Breast epithelium (tissue), 4 donors: Measurements from ENCODE around the gene ALOX5. TPM values are rescaled to one million over a fixed set of nuclear protein-coding genes. Genes with fewer than 3 reads are reported as not detected.
A peak's percentile ranks its signal among the peaks of the same experiment; 100 is the strongest.

Experiments used
- DNase-seq, 2 donors: peaks; one replicate each; pipeline ENCODE4 v3.0.0-alpha.2; 2019; ENCODE audit warnings: low spot score in 2 of 2
- H3K27ac ChIP-seq, 2 donors: fragments of 200-600 bp; sonication (generic) in 1 of 2; one replicate each; pipeline ENCODE4 v1.5.1; 2016 to 2019; ENCODE audit warnings: mild to moderate bottlenecking in 1 of 2
- H3K27me3 ChIP-seq, 2 donors: fragments of 200-600 bp; sonication (generic) in 1 of 2; one replicate each; pipeline versions ENCODE4 v1.5.1 to v1.6.0; 2017 to 2019; ENCODE audit warnings: control low read depth in 1 of 2, mild to moderate bottlenecking in 1 of 2
- H3K36me3 ChIP-seq: fragments of 200-600 bp; one replicate; pipeline ENCODE4 v1.5.1; 2019
- H3K4me1 ChIP-seq, 2 donors: fragments of 200-600 bp; sonication (generic); one replicate each; pipeline ENCODE4 v1.5.1; 2016 to 2019; ENCODE audit warnings: control low read depth in 1 of 2
- H3K4me3 ChIP-seq, 3 donors: fragments of 200-600 bp; sonication (generic); 1 replicate in 2 of 3; 2 replicates in 1 of 3; pipeline ENCODE4 v1.5.1; 2016 to 2019; ENCODE audit warnings: mild to moderate bottlenecking in 3 of 3, moderate library complexity in 2 of 3
- H3K9me3 ChIP-seq, 2 donors: fragments of 200-600 bp; sonication (generic) in 1 of 2; one replicate each; pipeline ENCODE4 v1.5.1; 2016 to 2019; ENCODE audit warnings: control low read depth in 1 of 2
- CTCF ChIP-seq, 3 donors: fragments of 450-650 bp; IDR thresholded peaks; one replicate each; pipeline ENCODE4 v1.5.1; 2016 to 2017; ENCODE audit warnings: antibody characterized with exemption in 3 of 3, mild to moderate bottlenecking in 3 of 3, moderate library complexity in 3 of 3
- POLR2A ChIP-seq: fragments of 450-650 bp; IDR thresholded peaks from one replicate; pipeline ENCODE4 v1.6.1; 2016; ENCODE audit warnings: antibody characterized with exemption, mild to moderate bottlenecking, moderate library complexity
- POLR2AphosphoS5 ChIP-seq, 3 donors: sonication (generic); formaldehyde crosslinking; IDR thresholded peaks; one replicate each; pipeline ENCODE4 v1.6.1; 2017; ENCODE audit warnings: antibody characterized with exemption in 3 of 3
- intact Hi-C: fragments of 100-400 bp; cut with DNase I; formaldehyde crosslinking; loops from one replicate; pipeline ENCODE4 v1.15.1; 2023; ENCODE audit warnings: low total_unique reads
- total RNA-seq, 3 donors: library from RNA; depleted of rRNA; stranded (reverse); fragments of >200 nt; gene quantifications; one replicate each; pipeline ENCODE4 v1.1.0, GENCODE V29; 2016

ALOX5 gene
- total RNA-seq, 3 donors from 2014 or later = 33.4 to 67.5 (median 49.0) TPM

GRCh38 chr10:45418417-45418848 is 44.4 kb downstream of the ALOX5 start:
- DNase-seq = no peak
- H3K36me3 ChIP-seq = no peaks in the 10 kb centered on the region
- intact Hi-C loops = no loop called here
- H3K4me1 ChIP-seq = no peaks in the 10 kb centered on the region
- no peaks in the 10 kb centered on the region for H3K9me3 ChIP-seq
- TF ChIP-seq CTCF (IDR thresholded peaks at IDR 0.05) (no peak), POLR2AphosphoS5 (IDR thresholded peaks at IDR 0.05) (no peak)
- peak overlapping the region; percentile 49 to 81 (median 62) for H3K4me3 ChIP-seq
- H3K27me3 ChIP-seq = no peaks in the 10 kb centered on the region
- H3K27ac ChIP-seq = peak overlapping the region; percentile 86 to 93

DNA sequence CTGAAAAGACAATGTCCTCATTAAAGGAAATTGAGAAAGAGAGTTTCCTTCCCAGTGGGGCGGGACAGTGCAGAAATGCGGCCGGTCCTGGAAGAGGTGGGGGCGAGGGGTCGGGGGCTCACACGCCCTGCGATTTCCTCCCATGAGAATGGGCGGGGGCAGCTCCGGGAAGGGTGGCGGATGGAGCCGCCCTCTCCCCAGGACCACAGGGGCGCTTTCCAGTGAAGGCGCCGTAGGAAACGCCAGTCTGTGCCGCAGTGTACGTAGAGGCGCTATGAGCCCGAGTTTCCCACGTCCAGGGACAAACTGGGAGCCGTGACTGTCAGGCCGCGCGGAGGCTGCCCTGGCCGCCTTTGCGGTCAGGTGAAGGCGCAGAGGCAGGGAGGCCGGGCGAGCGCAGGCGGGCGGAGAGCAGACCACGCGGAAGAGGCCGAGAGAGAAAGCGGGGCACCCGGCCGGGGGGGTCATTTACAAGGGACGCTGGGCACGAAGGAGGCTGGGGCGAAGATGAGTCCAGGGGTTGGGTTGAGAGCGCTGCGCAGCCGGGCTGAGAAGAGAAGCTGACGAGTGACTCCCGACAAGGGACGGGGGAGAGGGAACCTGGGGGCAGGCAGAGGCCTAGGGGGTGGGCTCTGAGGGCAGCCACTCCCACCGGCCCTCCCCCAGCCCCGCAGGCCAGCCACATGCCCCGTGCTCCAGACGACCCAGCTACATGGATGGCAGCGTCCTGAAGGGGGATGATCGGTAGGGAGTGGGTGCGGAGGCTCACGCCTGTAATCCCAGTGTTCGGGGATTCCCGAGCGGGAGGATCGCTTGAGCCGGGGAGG is 45.0 kb downstream of the ALOX5 start:
- H3K4me3 ChIP-seq = peak overlapping the region; percentile 49 to 81 (median 62)
- no peaks in the 10 kb centered on the region for H3K9me3 ChIP-seq
- no peaks in the 10 kb centered on the region for H3K36me3 ChIP-seq
- H3K4me1 ChIP-seq = no peaks in the 10 kb centered on the region
- intact Hi-C loops = loop anchor here (1.0 kb wide), 1 partner anchor 41 kb away; no protein-coding TSS in a partner anchor
- TF ChIP-seq POLR2AphosphoS5 (IDR thresholded peaks at IDR 0.05) (peak in 2 of 3 donors; percentile 39), POLR2A (no peak)
- H3K27me3 ChIP-seq = no peaks in the 10 kb centered on the region
- H3K27ac ChIP-seq = peak overlapping the region; percentile 86 to 93
- peak in 1 of 2 donors; percentile 41 for DNase-seq

- H3K36me3 ChIP-seq = no peaks in the 10 kb centered on the region
- H3K27me3 ChIP-seq = no peaks in the 10 kb centered on the region
- intact Hi-C loops = loop anchor here (1.0 kb wide), 1 partner anchor 41 kb away; no protein-coding TSS in a partner anchor
- DNase-seq = no peak
- H3K4me3 ChIP-seq = peak overlapping the region; percentile 49 to 81 (median 62)
- H3K27ac ChIP-seq = peak overlapping the region; percentile 86 to 93
- no peaks in the 10 kb centered on the region for H3K9me3 ChIP-seq
- H3K4me1 ChIP-seq = no peaks in the 10 kb centered on the region
- no peak for TF ChIP-seq POLR2A
- no peak for TF ChIP-seq POLR2AphosphoS5 (IDR thresholded peaks at IDR 0.05)
- TF ChIP-seq CTCF (IDR thresholded peaks at IDR 0.05) = no peak
These were observed 45.6 kb downstream of the ALOX5 start for GRCh38 chr10:45419676-45420025.

DNA sequence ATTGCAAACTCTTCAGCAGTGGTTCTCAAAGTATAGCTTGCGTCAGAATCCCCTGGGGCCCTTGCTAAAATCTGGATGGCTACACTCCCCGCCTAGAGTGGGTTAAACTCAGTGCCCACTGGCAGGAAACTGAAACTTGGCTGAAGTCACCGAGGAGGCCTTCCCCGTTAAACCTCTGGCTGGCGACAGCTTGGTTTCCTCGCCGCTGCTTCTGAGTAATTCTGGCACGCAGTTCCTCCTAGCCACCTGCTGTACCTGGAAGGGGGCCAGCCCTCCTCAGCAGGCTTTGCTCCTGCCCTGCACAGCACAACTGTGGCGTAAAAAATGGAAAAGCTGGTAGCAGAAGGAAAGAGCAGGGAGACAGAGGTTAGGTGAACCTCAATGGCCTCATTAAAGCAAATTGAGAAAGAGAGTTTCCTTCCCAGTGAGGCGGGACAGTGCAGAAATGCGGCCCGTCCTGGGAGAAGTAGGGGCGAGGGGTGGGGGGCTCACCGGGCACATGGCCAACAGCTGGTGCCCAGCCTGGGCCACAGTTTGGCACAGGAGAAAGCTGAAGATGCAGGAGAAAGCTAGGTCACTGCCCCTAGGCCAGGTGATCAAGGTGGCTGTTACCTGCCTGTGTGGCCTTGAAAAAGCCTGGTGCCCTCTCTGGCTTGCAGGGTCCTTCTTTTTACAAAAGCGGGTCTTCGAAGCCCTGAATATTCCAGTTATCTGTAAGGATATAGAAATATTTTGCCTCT is 46.6 kb downstream of the ALOX5 start:
- Histone ChIP-seq H3K36me3 (no peaks in the 10 kb centered on the region), H3K4me1 (no peaks in the 10 kb centered on the region), H3K27me3 (no peaks in the 10 kb centered on the region), H3K27ac (peak overlapping the region in 1 of 2 donors; percentile 22), H3K9me3 (no peaks in the 10 kb centered on the region), H3K4me3 (peak overlapping the region in 1 of 3 donors; percentile 24)
- intact Hi-C loops = no loop called here
- DNase-seq = peak; percentile 66 to 81
- TF ChIP-seq POLR2AphosphoS5 (IDR thresholded peaks at IDR 0.05) (peak; percentile 41 to 53 (median 52)), POLR2A (no peak)

DNA sequence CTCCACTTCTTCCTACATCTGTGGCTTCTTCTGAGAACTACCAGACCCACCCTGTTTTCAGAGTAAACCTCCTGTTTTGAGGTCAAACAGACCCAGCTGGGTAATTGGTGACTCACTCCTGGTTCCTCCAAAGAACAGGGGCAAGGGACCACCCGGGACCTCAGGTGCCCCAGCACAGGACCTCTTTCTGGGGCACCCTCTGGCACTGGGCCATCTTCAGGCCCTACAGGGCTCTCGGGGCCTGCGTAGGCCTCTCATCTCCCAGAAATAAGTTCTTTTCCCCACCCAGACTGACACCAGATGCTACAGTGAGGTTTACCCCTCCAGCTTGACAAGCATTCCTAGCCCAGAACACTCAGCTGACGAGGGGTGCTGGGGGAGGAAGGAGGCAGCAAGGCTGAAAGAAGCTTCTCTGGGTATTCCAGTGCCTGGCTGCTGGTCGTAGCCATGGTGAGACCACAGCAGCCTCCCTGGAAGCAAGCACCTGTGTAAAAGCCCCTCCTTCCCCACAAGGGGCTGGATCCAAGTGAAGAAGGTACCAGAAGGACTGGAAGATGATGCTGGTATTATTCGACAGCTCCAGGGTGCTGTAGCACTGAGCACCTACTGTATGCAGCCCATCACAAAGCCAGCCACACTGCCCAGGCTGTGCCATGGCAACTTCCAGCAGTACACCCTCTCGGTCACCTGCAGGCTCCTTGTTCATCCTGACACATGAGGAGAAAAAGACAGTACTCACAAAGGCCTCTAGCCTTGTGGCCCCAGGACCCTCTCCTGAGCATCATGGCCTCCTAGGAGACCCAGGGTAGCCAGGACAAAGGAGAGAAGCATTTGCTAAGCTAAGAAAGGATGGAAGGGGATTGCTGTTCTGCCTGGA is 47.4 kb downstream of the ALOX5 start:
- no peak for TF ChIP-seq POLR2A
- TF ChIP-seq POLR2AphosphoS5 (IDR thresholded peaks at IDR 0.05) = no peak
- no peak for TF ChIP-seq CTCF (IDR thresholded peaks at IDR 0.05)
- intact Hi-C loops = no loop called here
- Histone ChIP-seq H3K4me1 (no peaks in the 10 kb centered on the region), H3K27ac (peak overlapping the region in 1 of 2 donors; percentile 3), H3K27me3 (no peaks in the 10 kb centered on the region), H3K4me3 (no peak overlapping the region), H3K36me3 (no peaks in the 10 kb centered on the region), H3K9me3 (no peaks in the 10 kb centered on the region)
- DNase-seq = no peak
